DOHH2 (cell line): Measurements from ENCODE around the gene RBMS3.

ENCODE experiments used
- H3F3A ChIP-seq: fragments of 200-600 bp; sonication (generic), shearing (Covaris generic); 2 replicates; pipeline ENCODE4 v1.6.0; 2016; ENCODE audit warnings: antibody characterized with exemption, mild to moderate bottlenecking; ENCODE audit not compliant: control insufficient read depth, insufficient read depth
- H3K27ac ChIP-seq: fragments of 200-600 bp; sonication (generic); 2 replicates; pipeline ENCODE4 v1.5.1; 2014; ENCODE audit warnings: low read depth, mild to moderate bottlenecking, low read length, moderate library complexity
- H3K27me3 ChIP-seq: fragments of 200-600 bp; sonication (generic); 2 replicates; pipeline ENCODE4 v1.6.1; 2014; ENCODE audit warnings: mild to moderate bottlenecking, low read length, mixed read lengths; ENCODE audit not compliant: control insufficient read depth
- H3K36me3 ChIP-seq: fragments of 200-600 bp; sonication (generic); 2 replicates; pipeline ENCODE4 v1.6.1; 2014; ENCODE audit warnings: mild to moderate bottlenecking, low read length, moderate library complexity, mixed read lengths; ENCODE audit not compliant: control insufficient read depth
- H3K4me1 ChIP-seq: fragments of 200-600 bp; sonication (generic); 2 replicates; pipeline ENCODE4 v1.6.1; 2014; ENCODE audit warnings: mild to moderate bottlenecking, low read length, mixed read lengths; ENCODE audit not compliant: control insufficient read depth
- H3K4me2 ChIP-seq: fragments of 200-600 bp; sonication (generic); 2 replicates; pipeline ENCODE4 v1.6.0; 2014; ENCODE audit warnings: mild to moderate bottlenecking, low read length, moderate library complexity
- H3K4me3 ChIP-seq: fragments of 200-600 bp; sonication (generic); 2 replicates; pipeline ENCODE4 v1.5.1; 2014; ENCODE audit warnings: mild to moderate bottlenecking, low read length, mixed read lengths
- H3K79me2 ChIP-seq: fragments of 200-600 bp; sonication (generic); 2 replicates; pipeline ENCODE4 v1.6.1; 2014; ENCODE audit warnings: mild to moderate bottlenecking, low read length, mixed read lengths; ENCODE audit not compliant: control insufficient read depth
- H3K9me2 ChIP-seq: fragments of 200-600 bp; sonication (generic); replicated peaks from 2 replicates; pipeline ENCODE4 v1.6.1; 2014; ENCODE audit warnings: mild to moderate bottlenecking, low read length, mixed read lengths; ENCODE audit not compliant: control insufficient read depth
- H3K9me3 ChIP-seq: fragments of 200-600 bp; sonication (generic); 2 replicates; pipeline ENCODE4 v1.6.1; 2014; ENCODE audit warnings: antibody characterized with exemption, low read length, mixed read lengths; ENCODE audit not compliant: control insufficient read depth, insufficient read depth
- H4K20me1 ChIP-seq: fragments of 200-600 bp; sonication (generic); 2 replicates; pipeline ENCODE4 v1.6.0; 2014; ENCODE audit warnings: low read depth, mild to moderate bottlenecking, antibody characterized with exemption, low read length, moderate library complexity; ENCODE audit not compliant: control insufficient read depth, insufficient read depth
- EZH2phosphoT487 ChIP-seq: fragments of 200-600 bp; sonication (generic); IDR thresholded peaks from 2 replicates; pipeline ENCODE4 v1.6.1; 2017; ENCODE audit warnings: borderline replicate concordance, mild to moderate bottlenecking, antibody characterized with exemption, low read length, moderate library complexity, mixed read lengths
- TF ChIP-seq, protein P1 (sequence below): fragments of 200-600 bp; sonication (generic); IDR thresholded peaks from one replicate; pipeline ENCODE4 v1.5.1; 2014; ENCODE audit warnings: antibody characterized with exemption, mild to moderate bottlenecking, low read depth, low read length; ENCODE audit not compliant: poor library complexity, severe bottlenecking

Gene RBMS3

DNA sequence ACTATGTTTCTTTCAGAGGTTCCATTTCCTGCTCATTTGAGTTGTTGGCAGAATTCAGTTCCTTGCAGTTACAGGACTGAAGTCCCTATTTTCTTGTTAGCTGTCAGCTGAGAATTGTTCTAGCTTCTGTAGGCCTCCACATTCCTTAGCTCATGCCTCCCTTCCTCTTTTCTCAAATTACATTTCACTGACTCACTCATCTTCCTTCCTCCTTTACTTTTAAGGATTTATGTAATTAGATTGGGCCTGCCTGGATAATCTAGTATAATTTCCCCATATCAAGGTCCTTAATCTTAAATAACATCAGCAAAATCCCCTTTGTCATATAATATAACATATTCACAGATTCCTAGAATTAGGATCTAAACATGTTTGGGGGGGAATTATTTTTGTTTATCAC lies 40.6 kb upstream of the RBMS3 start:
- Histone ChIP-seq H3K36me3 (no peaks in the 10 kb centered on the region), H3K27me3 (no peaks in the 10 kb centered on the region), H3F3A (no peaks in the 10 kb centered on the region), H3K27ac (no peak overlapping the region), H4K20me1 (no peaks in the 10 kb centered on the region), H3K4me2 (no peak overlapping the region), H3K4me1 (no peaks in the 10 kb centered on the region), H3K79me2 (no peaks in the 10 kb centered on the region), H3K4me3 (no peak overlapping the region), H3K9me3 (no peaks in the 10 kb centered on the region), H3K9me2 (no peaks in the 10 kb centered on the region)
- TF ChIP-seq, protein P1, sequence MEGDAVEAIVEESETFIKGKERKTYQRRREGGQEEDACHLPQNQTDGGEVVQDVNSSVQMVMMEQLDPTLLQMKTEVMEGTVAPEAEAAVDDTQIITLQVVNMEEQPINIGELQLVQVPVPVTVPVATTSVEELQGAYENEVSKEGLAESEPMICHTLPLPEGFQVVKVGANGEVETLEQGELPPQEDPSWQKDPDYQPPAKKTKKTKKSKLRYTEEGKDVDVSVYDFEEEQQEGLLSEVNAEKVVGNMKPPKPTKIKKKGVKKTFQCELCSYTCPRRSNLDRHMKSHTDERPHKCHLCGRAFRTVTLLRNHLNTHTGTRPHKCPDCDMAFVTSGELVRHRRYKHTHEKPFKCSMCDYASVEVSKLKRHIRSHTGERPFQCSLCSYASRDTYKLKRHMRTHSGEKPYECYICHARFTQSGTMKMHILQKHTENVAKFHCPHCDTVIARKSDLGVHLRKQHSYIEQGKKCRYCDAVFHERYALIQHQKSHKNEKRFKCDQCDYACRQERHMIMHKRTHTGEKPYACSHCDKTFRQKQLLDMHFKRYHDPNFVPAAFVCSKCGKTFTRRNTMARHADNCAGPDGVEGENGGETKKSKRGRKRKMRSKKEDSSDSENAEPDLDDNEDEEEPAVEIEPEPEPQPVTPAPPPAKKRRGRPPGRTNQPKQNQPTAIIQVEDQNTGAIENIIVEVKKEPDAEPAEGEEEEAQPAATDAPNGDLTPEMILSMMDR = no peak
- TF ChIP-seq EZH2phosphoT487 = no peak

DNA sequence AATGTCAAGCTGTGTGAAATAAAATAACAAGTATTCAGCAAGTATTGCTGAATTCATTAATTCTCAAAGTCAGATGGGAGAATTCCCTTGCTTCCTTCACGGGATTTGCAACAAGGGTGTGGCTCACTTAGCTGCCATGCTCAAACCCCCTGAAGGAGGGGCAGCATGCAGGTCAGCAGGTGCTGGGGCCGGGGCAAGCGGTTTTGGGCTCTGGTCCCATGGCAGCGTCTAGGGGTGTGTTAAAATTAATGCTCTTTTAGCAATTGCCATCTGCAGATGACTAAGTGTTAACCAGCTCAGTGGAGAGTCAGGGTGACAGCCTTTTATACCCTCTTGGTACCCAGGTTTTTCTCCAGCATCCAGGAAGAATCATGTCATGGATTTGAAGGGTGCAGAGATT lies 40.0 kb upstream of the RBMS3 start:
- no peaks in the 10 kb centered on the region for H3K9me3 ChIP-seq
- H3F3A ChIP-seq = no peaks in the 10 kb centered on the region
- no peaks in the 10 kb centered on the region for H3K27me3 ChIP-seq
- no peaks in the 10 kb centered on the region for H3K36me3 ChIP-seq
- no peaks in the 10 kb centered on the region for H3K79me2 ChIP-seq
- no peaks in the 10 kb centered on the region for H3K4me1 ChIP-seq
- H3K4me3 ChIP-seq = no peak overlapping the region
- no peaks in the 10 kb centered on the region for H3K9me2 ChIP-seq
- no peak overlapping the region for H3K4me2 ChIP-seq
- H3K27ac ChIP-seq = no peak overlapping the region
- TF ChIP-seq, protein P1 = no peak
- TF ChIP-seq EZH2phosphoT487 = no peak
- H4K20me1 ChIP-seq = no peaks in the 10 kb centered on the region

DNA sequence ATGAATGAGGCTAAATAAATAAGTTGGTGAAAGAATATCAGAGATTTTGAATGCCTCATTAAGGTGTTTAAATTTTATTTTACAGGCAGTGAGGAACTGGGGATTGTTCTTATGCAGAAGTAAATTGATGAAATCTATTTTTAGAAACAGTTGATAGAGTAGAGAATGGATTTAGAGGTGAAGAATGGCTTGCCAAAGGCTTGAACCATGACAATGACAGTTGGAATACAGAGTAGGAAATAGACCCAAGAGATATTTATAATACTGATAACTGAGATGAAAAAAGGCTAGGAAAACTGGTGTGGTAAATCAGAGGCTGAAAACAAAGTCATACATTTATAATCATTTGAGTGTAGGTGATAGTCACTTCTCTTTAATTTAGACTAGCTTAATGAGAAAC lies 39.0 kb upstream of the RBMS3 start:
- no peaks in the 10 kb centered on the region for H3F3A ChIP-seq
- H3K4me1 ChIP-seq = no peaks in the 10 kb centered on the region
- TF ChIP-seq, protein P1 = no peak
- TF ChIP-seq EZH2phosphoT487 = no peak
- H4K20me1 ChIP-seq = no peaks in the 10 kb centered on the region
- no peak overlapping the region for H3K4me3 ChIP-seq
- no peaks in the 10 kb centered on the region for H3K9me2 ChIP-seq
- no peaks in the 10 kb centered on the region for H3K79me2 ChIP-seq
- no peaks in the 10 kb centered on the region for H3K9me3 ChIP-seq
- no peak overlapping the region for H3K27ac ChIP-seq
- H3K4me2 ChIP-seq = no peak overlapping the region
- no peaks in the 10 kb centered on the region for H3K27me3 ChIP-seq
- H3K36me3 ChIP-seq = no peaks in the 10 kb centered on the region

DNA sequence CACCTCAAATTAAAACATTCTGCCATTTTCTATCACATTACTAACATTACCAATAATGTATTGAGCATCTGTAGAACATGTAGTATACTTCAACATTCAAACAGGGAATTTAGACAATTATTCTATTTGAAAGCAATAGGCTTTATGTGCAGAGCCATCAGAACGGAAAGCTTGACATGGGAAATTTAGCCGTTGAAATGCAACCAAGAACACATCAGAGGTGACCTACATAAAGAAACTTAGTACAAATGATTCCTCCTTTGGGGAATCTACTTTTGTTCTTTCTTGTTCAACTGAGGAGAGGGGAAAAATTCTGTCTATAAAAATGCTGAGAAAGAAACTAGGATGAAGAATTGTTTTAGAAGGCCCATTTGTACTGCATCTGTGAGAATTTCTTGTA lies 38.6 kb upstream of the RBMS3 start:
- H3K36me3 ChIP-seq = no peaks in the 10 kb centered on the region
- H3K4me3 ChIP-seq = no peak overlapping the region
- H3K27me3 ChIP-seq = no peaks in the 10 kb centered on the region
- H3K9me2 ChIP-seq = no peaks in the 10 kb centered on the region
- H3F3A ChIP-seq = no peaks in the 10 kb centered on the region
- H4K20me1 ChIP-seq = no peaks in the 10 kb centered on the region
- H3K4me1 ChIP-seq = no peaks in the 10 kb centered on the region
- TF ChIP-seq, protein P1 = no peak
- no peak for TF ChIP-seq EZH2phosphoT487
- no peaks in the 10 kb centered on the region for H3K9me3 ChIP-seq
- no peak overlapping the region for H3K27ac ChIP-seq
- H3K4me2 ChIP-seq = no peak overlapping the region
- no peaks in the 10 kb centered on the region for H3K79me2 ChIP-seq
